ENCODE data around the gene FANCG. TPM values are rescaled to one million over a fixed set of nuclear protein-coding genes. Genes with fewer than 3 reads are reported as not detected.

The FANCG gene
- total RNA-seq, 2 donors from 2014 or later = 2.2 to 19.1 TPM

GRCh38 chr9:35057271-35057620 is 22.5 kb downstream of the FANCG start:
- no peak for ATAC-seq (ENCODE audit: insufficient number of reproducible peaks, low FRiP score, low read depth)
- DNase-seq (ENCODE audit: low spot score) = no peak
- Histone ChIP-seq H3K4me3 (no peak overlapping the region), H3K27me3 (replicated peaks; ENCODE audit: insufficient read depth) (no peaks in the 10 kb centered on the region), H3K4me1 (ENCODE audit: control insufficient read depth in 1 of 2, low read depth in 2 of 2) (no peaks in the 10 kb centered on the region), H3K27ac (no peak overlapping the region), H3K9me3 (no peaks in the 10 kb centered on the region), H3K36me3 (peaks cover 69% of the 10 kb centered on the region)
- no peak for TF ChIP-seq CTCF (IDR thresholded peaks at IDR 0.05)

GRCh38 chr9:35056571-35057270 is 23.0 kb downstream of the FANCG start:
- DNase-seq (ENCODE audit: low spot score) (no peak), ATAC-seq (ENCODE audit: insufficient number of reproducible peaks, low FRiP score, low read depth) (no peak)
- Histone ChIP-seq H3K9me3 (no peaks in the 10 kb centered on the region), H3K4me1 (ENCODE audit: control insufficient read depth in 1 of 2, low read depth in 2 of 2) (no peaks in the 10 kb centered on the region), H3K4me3 (no peak overlapping the region), H3K27me3 (replicated peaks; ENCODE audit: insufficient read depth) (no peaks in the 10 kb centered on the region), H3K36me3 (peaks cover 63% of the 10 kb centered on the region), H3K27ac (no peak overlapping the region)
- TF ChIP-seq CTCF (IDR thresholded peaks at IDR 0.05) = no peak

GRCh38 chr9:35054871-35055644 is 24.7 kb downstream of the FANCG start:
- H3K36me3 ChIP-seq = peaks cover 47% of the 10 kb centered on the region
- no peak for DNase-seq (ENCODE audit: low spot score)
- no peak for ATAC-seq (ENCODE audit: insufficient number of reproducible peaks, low FRiP score, low read depth)
- H3K4me1 ChIP-seq (ENCODE audit: control insufficient read depth in 1 of 2, low read depth in 2 of 2) = peaks cover 0 to 4% of the 10 kb centered on the region in 2 donors
- no peak overlapping the region for H3K27ac ChIP-seq
- H3K27me3 ChIP-seq (replicated peaks; ENCODE audit: insufficient read depth) = no peaks in the 10 kb centered on the region
- H3K4me3 ChIP-seq = no peak overlapping the region
- no peak for TF ChIP-seq CTCF (IDR thresholded peaks at IDR 0.05)
- no peaks in the 10 kb centered on the region for H3K9me3 ChIP-seq

- no peak overlapping the region for H3K27ac ChIP-seq
- no peak for DNase-seq (ENCODE audit: low spot score)
- H3K9me3 ChIP-seq = no peaks in the 10 kb centered on the region
- H3K27me3 ChIP-seq (replicated peaks; ENCODE audit: insufficient read depth) = no peaks in the 10 kb centered on the region
- no peak for TF ChIP-seq CTCF (IDR thresholded peaks at IDR 0.05)
- H3K4me3 ChIP-seq = no peak overlapping the region
- peaks cover 0 to 4% of the 10 kb centered on the region in 2 donors for H3K4me1 ChIP-seq (ENCODE audit: control insufficient read depth in 1 of 2, low read depth in 2 of 2)
- no peak for ATAC-seq (ENCODE audit: insufficient number of reproducible peaks, low FRiP score, low read depth)
- H3K36me3 ChIP-seq = peaks cover 44% of the 10 kb centered on the region
Measured at GRCh38 chr9:35054185-35054835, 25.4 kb downstream of the FANCG start.
